GM20000 (cell line): ENCODE results near the gene PEX1.
A peak's percentile ranks its signal among the peaks of the same experiment; 100 is the strongest.

Experiments
- DNase-seq: peaks from one replicate; pipeline ENCODE4 v3.0.0; 2012; ENCODE audit warnings: low spot score
- TF ChIP-seq, protein P1 (sequence below): IDR thresholded peaks from 2 replicates; pipeline ENCODE4 v1.5.1; 2012; ENCODE audit warnings: mild to moderate bottlenecking, control low read depth; ENCODE audit errors: extremely low read depth, missing control alignments

Gene PEX1

DNA sequence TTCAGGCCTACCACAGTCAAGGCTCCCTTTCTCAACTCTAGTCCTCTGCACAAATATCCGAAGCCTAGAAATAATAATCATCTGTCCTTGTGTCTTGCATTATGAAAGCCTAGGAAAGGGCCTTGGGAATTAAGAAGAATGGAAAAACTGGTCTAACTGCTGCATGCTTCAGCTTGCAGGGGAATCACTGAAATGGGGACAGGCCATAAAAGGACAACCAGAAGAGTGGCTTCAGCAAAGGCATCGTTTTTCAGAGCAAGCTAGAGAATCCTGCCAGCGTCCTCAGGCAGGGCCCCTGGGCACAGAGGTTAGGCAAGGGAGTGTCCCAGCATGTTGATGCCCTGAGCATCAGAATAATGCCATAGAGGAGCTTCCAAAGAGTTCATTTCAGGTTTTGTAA is 63.8 kb downstream of the PEX1 start:
- TF ChIP-seq, protein P1, sequence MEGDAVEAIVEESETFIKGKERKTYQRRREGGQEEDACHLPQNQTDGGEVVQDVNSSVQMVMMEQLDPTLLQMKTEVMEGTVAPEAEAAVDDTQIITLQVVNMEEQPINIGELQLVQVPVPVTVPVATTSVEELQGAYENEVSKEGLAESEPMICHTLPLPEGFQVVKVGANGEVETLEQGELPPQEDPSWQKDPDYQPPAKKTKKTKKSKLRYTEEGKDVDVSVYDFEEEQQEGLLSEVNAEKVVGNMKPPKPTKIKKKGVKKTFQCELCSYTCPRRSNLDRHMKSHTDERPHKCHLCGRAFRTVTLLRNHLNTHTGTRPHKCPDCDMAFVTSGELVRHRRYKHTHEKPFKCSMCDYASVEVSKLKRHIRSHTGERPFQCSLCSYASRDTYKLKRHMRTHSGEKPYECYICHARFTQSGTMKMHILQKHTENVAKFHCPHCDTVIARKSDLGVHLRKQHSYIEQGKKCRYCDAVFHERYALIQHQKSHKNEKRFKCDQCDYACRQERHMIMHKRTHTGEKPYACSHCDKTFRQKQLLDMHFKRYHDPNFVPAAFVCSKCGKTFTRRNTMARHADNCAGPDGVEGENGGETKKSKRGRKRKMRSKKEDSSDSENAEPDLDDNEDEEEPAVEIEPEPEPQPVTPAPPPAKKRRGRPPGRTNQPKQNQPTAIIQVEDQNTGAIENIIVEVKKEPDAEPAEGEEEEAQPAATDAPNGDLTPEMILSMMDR: no peak
- no peak for DNase-seq

DNA sequence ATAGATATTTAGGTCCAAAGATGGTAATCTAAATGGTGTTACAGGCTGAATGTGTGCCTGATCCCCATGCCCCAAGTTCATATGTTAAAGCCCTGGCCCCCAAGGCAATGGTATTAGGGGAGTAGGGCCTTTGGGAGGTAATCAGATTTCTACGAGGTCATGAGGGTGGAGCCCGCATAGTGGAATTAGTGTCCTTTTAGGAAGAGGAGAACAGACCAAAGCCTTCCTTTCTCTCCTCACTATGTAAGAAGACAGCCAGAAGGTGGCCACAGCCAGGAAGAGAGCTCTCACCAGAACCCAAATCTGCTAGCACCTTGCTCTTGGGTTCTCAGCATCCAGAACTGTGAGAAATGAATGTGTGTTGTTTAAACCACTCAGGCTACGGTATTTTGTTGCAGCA is 65.8 kb downstream of the PEX1 start:
- TF ChIP-seq, protein P1: no peak
- DNase-seq: no peak

DNA sequence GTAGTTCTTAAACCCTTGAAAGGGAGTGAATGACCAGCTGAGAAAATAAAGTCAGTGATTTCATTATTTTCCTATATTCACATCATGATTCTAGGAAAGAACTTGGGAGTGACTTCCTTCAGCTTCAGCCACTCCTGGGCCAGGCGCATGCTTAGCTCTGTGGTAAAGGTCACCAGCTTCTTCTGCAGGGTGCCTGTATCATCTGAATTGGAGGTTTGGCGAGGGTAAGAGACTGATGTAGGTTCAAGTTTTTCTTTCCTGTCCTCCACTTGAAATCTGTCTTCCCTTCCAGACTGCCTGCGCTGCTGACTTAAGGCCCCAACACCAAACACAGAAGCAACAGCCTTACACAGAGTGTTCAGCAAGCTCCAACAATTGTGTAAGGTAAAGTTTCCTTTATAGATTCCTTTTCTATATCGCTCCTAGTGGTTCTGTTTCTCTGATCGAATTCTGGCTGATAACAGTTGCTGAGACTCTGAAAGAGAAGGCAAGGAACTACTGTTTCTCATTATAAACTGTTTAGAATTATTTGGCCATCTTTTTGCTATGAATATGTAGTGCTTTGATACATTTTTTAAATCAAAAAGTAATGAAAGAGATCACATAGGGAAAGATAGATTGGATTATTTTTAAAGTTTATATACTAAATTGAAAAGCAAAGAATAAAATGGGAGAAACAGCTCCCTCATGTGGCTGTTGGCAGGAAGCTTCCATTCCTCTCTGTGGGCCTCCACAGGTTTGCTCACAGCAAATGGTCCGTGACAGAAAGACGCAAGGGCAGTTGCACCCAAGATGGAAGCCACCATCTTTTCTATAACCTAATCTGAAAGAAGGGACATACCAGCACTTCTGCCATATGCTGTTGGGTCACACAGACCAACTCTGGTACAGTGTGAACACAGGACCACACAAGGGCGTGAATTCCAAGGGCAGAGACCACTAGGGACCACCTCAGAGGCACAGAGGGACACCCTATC is 67.0 kb downstream of the PEX1 start:
- TF ChIP-seq, protein P1: peak; percentile 55
- peak; percentile 54 for DNase-seq

DNA sequence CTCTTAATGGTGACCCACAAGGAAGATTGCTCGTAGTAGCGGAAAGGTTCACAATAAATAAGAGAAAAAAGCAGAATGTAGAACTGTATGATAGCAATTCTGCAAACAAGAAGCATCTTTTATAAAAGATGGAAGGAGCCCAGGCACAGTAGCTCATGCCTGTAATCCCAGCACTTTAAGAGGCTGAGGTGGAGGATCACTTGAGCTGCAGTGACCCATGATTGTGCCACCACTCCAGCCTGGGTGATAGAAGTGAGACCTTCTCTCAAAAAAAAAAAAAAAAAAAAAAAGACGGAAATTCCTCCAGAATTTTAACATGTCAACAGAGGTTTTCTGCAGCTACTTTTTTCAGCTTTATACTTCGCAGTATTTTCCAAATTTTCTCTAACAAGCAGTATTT is 67.8 kb downstream of the PEX1 start:
- TF ChIP-seq, protein P1: no peak
- DNase-seq: no peak

DNA sequence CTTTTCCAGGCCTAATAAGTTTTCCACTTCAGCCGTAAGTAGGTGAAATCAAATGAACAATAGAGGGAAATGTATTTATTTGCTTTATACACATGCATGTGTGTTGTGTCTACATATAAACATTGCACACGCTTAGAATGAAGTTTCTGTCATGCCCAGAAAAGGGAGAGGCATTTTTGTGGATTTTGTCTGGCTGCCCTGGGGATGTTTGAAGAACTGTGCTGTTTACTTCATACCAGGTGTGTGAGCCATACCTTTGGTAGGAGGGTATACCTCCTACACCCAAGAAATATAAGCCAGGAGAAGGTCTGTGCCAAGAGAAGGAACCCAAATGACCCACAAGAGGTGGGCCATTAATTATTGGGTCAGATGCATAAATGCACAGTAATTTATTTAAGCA is 68.2 kb downstream of the PEX1 start:
- DNase-seq: no peak
- TF ChIP-seq, protein P1: no peak

DNA sequence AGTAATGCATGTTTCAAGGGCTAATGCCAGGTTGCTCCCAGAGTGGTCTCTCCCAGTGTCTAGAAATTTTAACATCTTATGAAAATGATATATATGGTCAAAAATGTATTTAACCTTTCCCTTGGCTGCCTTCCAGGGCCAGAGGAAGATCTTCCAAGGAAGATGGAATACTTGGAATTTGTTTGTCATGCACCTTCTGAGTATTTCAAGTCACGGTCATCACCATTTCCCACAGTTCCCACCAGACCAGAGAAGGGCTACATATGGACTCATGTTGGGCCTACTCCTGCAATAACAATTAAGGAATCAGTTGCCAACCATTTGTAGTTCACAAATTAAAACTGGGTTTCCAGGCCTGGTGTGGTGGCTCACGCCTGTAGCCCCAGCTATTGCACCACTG is 72.1 kb downstream of the PEX1 start:
- TF ChIP-seq, protein P1: no peak
- no peak for DNase-seq

DNA sequence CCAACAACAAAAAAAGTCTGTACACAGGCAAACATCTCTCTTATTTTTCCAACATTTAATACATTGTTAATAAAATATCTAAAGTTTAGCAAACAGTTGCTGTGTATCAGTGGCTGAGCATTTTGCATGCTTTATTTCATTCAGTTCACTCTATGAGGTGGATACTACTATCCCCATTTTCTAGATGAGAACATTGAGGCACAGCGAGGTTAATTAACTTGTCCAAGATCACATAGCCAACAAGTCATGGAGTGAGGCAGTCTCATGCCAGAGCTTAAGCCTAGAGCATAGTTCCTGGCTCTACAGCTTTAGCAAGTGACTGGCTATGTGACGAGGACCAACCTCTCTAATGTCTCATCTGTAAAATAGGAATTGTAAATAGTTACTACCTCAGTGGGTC is 76.7 kb downstream of the PEX1 start:
- TF ChIP-seq, protein P1: no peak
- no peak for DNase-seq
